Vagina (tissue), 2 donors: ENCODE measurements around the gene ITSN1. TPM values are rescaled to one million over a fixed set of nuclear protein-coding genes. Genes with fewer than 3 reads are reported as not detected.
A peak's percentile ranks its signal among the peaks of the same experiment; 100 is the strongest.

Experiments
- DNase-seq, 2 donors: peaks; one replicate each; pipeline ENCODE4 v3.0.0-alpha.2; 2017; ENCODE audit errors: extremely low spot score in 2 of 2
- H3K27ac ChIP-seq: fragments of 200-600 bp; sonication (generic); one replicate; pipeline ENCODE4 v1.5.1; 2019
- H3K27me3 ChIP-seq: fragments of 200-600 bp; sonication (generic); one replicate; pipeline ENCODE4 v1.5.1; 2019
- H3K36me3 ChIP-seq, 2 donors: fragments of 200-600 bp; sonication (generic); one replicate each; pipeline ENCODE4 v1.5.1; 2017 to 2019
- H3K4me1 ChIP-seq: fragments of 200-600 bp; sonication (generic); one replicate; pipeline ENCODE4 v1.5.1; 2019
- H3K4me3 ChIP-seq, 2 donors: fragments of 200-600 bp; sonication (generic); 1 replicate in 1 of 2; 2 replicates in 1 of 2; pipeline ENCODE4 v1.5.1; 2016 to 2019
- H3K9me3 ChIP-seq: fragments of 200-600 bp; sonication (generic); one replicate; pipeline ENCODE4 v1.5.1; 2019
- POLR2A ChIP-seq, 2 donors: fragments of 450-650 bp; IDR thresholded peaks; one replicate each; pipeline ENCODE4 v1.6.1; 2017; ENCODE audit warnings: antibody characterized with exemption in 2 of 2, mild to moderate bottlenecking in 2 of 2, moderate library complexity in 2 of 2
- POLR2AphosphoS5 ChIP-seq, 2 donors: sonication (generic); formaldehyde crosslinking; IDR thresholded peaks; one replicate each; pipeline ENCODE4 v1.9.0; 2017; ENCODE audit warnings: antibody characterized with exemption in 2 of 2, mild to moderate bottlenecking in 2 of 2, low read depth in 1 of 2; ENCODE audit not compliant: insufficient read depth in 1 of 2
- intact Hi-C: fragments of 100-400 bp; cut with DNase I; formaldehyde crosslinking; loops from one replicate; pipeline ENCODE4 v1.15.1; 2023
- total RNA-seq: library from RNA; depleted of rRNA; stranded (reverse); fragments of >200 nt; gene quantifications from one replicate; pipeline ENCODE4 v1.2.3, GENCODE V29; 2016
- TF ChIP-seq, protein P1 (sequence below), 3 experiments: fragments of 450-650 bp in 2 of 3; fragments of 200-600 bp in 1 of 3; sonication (generic) in 1 of 3; IDR thresholded peaks; one replicate each; pipeline ENCODE4 v1.5.1; 2017 to 2019; ENCODE audit warnings: antibody characterized with exemption in 3 of 3, mild to moderate bottlenecking in 2 of 3, moderate library complexity in 2 of 3

ITSN1 gene
- total RNA-seq, 1 donor from 2014 or later, result 46.9 TPM

DNA sequence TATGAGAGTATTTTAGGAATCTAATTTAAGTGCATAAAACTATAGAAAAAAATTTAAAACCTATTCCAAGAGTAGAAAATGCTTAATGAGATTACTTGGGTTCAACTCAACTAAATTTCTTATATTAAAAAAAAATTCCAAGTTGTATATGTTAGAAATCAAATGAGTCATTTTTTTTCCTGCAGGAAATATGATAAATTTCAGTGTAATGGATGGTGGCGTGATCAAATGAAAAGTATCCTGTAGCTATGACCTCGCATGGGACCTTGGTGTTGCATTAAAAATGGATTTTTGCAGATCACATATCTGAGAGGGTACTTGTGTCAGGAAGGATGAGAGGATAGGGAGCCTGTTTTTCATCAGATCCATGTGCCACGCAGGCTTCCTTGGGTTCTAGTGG lies 255.4 kb downstream of the ITSN1 start:
- H3K27ac ChIP-seq, result no peak overlapping the region
- H3K9me3 ChIP-seq, result no peaks in the 10 kb centered on the region
- no peak overlapping the region for H3K4me3 ChIP-seq
- peaks cover 20% of the 10 kb centered on the region for H3K4me1 ChIP-seq
- H3K27me3 ChIP-seq, result no peaks in the 10 kb centered on the region
- peaks cover 0 to 9% of the 10 kb centered on the region in 2 donors for H3K36me3 ChIP-seq
- TF ChIP-seq, protein P1, sequence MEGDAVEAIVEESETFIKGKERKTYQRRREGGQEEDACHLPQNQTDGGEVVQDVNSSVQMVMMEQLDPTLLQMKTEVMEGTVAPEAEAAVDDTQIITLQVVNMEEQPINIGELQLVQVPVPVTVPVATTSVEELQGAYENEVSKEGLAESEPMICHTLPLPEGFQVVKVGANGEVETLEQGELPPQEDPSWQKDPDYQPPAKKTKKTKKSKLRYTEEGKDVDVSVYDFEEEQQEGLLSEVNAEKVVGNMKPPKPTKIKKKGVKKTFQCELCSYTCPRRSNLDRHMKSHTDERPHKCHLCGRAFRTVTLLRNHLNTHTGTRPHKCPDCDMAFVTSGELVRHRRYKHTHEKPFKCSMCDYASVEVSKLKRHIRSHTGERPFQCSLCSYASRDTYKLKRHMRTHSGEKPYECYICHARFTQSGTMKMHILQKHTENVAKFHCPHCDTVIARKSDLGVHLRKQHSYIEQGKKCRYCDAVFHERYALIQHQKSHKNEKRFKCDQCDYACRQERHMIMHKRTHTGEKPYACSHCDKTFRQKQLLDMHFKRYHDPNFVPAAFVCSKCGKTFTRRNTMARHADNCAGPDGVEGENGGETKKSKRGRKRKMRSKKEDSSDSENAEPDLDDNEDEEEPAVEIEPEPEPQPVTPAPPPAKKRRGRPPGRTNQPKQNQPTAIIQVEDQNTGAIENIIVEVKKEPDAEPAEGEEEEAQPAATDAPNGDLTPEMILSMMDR (IDR thresholded peaks at IDR 0.05), result no peak
- TF ChIP-seq POLR2A (IDR thresholded peaks at IDR 0.05) (no peak), POLR2AphosphoS5 (IDR thresholded peaks at IDR 0.05; ENCODE audit: insufficient read depth in 1 of 2, low read depth in 1 of 2) (no peak)
- intact Hi-C loops, result loop anchor here (10.0 kb wide), 1 partner anchor 253 kb away; the partner anchor contains the start of genes CRYZL1 and ITSN1
- no peak for DNase-seq

DNA sequence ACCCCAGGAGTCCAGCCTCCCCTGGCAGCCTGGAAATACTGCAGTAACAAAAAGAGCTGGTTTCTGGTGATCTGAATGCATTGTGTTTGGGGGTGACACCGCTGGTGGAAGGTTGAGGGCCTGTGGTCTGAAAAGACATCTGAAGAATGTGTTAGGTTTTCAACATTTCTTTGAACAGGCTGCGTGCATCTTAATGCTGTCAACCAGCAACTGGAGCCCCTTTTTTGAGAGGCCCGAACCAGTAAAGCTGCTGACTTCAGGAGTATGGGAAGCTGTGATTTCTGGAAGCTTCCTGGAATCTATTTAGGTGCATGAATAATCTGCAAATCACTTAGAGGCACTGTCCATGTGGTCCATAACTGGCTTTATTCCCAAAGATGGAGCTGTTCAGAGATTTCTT lies 256.3 kb downstream of the ITSN1 start:
- no peak for DNase-seq
- Histone ChIP-seq H3K27me3 (no peaks in the 10 kb centered on the region), H3K36me3 (peaks cover 0 to 17% of the 10 kb centered on the region in 2 donors), H3K27ac (no peak overlapping the region), H3K9me3 (no peaks in the 10 kb centered on the region), H3K4me1 (peaks cover 20% of the 10 kb centered on the region), H3K4me3 (no peak overlapping the region)
- intact Hi-C loops, result loop anchor here (10.0 kb wide), 1 partner anchor 254 kb away; the partner anchor contains the start of genes CRYZL1 and ITSN1
- TF ChIP-seq, protein P1 (IDR thresholded peaks at IDR 0.05), result no peak
- TF ChIP-seq POLR2AphosphoS5 (IDR thresholded peaks at IDR 0.05; ENCODE audit: insufficient read depth in 1 of 2, low read depth in 1 of 2) (no peak), POLR2A (IDR thresholded peaks at IDR 0.05) (no peak)

DNA sequence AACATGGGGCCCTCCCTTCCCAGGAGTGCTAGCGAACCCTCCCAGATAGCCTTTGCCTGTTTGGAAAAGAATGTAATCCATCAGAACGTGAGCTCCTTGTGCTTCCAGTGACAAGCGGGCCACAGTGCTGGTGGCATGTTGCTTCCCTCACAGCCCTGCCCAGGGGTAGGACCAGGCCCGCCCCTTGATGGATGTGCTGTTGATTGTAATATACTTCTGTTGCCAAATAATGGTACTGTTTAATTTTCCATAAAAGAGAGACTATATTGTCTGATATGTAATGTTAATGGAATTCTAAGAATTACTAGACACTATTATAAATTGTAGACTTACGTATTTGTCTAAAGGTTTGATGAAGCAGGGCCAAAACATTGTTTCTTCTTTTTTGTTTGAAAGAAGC lies 256.9 kb downstream of the ITSN1 start:
- H3K4me1 ChIP-seq, result peaks cover 18% of the 10 kb centered on the region
- no peak overlapping the region for H3K4me3 ChIP-seq
- H3K9me3 ChIP-seq, result no peaks in the 10 kb centered on the region
- intact Hi-C loops, result loop anchor here (10.0 kb wide), 1 partner anchor 254 kb away; the partner anchor contains the start of genes CRYZL1 and ITSN1
- TF ChIP-seq, protein P1 (IDR thresholded peaks at IDR 0.05), result no peak
- TF ChIP-seq POLR2A (IDR thresholded peaks at IDR 0.05), result no peak
- no peak for TF ChIP-seq POLR2AphosphoS5 (IDR thresholded peaks at IDR 0.05; ENCODE audit: insufficient read depth in 1 of 2, low read depth in 1 of 2)
- H3K27me3 ChIP-seq, result no peaks in the 10 kb centered on the region
- no peak overlapping the region for H3K27ac ChIP-seq
- peaks cover 0 to 23% of the 10 kb centered on the region in 2 donors for H3K36me3 ChIP-seq
- no peak for DNase-seq

DNA sequence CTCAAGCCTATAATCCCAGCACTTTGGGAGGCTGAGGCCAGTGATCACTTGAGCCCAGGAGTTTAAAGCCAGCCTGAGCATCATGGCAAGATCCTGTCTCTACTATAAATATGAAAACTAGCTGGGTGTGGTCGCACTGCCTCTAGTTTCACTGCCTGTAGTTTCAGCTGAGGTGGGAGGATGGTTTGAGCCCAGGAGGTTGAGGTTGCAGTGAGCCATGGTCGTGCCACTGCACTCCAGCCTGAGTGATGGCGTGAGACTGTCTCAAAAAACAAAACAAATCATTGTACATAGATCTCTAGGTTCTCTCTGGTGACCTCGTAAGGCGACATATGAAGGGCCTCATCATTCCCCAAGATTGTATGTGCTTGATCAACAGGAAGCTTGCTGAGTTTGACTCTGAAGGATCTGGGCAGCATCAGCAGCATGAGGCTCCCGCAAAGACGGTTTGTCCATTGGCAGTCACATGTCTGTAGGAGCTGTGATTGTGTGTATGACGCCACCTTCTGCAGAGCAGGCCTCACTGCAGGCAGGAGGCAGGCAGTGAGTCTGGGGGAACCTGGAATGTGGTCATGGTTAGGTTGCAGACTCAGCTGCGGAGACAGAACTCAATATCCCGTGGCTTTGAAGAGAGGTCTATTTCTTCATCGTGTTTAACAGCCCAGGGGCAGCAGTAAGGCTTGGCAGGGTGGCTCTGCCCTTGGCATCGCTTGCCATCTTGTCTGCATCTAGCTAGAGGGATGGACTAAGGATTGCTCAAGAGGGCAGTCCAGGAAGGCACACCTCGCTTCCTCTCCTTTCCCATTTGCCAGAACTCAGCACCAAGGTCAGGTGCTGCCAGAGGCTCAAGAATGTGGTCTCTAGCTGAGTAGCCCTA lies 259.3 kb downstream of the ITSN1 start:
- DNase-seq, result no peak
- no peak overlapping the region for H3K27ac ChIP-seq
- H3K9me3 ChIP-seq, result no peaks in the 10 kb centered on the region
- TF ChIP-seq POLR2AphosphoS5 (IDR thresholded peaks at IDR 0.05; ENCODE audit: insufficient read depth in 1 of 2, low read depth in 1 of 2), result no peak
- TF ChIP-seq, protein P1 (IDR thresholded peaks at IDR 0.05), result peak in 2 of 3 experiments; percentile 21 to 46
- H3K27me3 ChIP-seq, result no peaks in the 10 kb centered on the region
- H3K4me1 ChIP-seq, result peaks cover 6% of the 10 kb centered on the region
- peaks cover 0 to 48% of the 10 kb centered on the region in 2 donors for H3K36me3 ChIP-seq
- intact Hi-C loops, result no loop called here
- H3K4me3 ChIP-seq, result no peak overlapping the region

DNA sequence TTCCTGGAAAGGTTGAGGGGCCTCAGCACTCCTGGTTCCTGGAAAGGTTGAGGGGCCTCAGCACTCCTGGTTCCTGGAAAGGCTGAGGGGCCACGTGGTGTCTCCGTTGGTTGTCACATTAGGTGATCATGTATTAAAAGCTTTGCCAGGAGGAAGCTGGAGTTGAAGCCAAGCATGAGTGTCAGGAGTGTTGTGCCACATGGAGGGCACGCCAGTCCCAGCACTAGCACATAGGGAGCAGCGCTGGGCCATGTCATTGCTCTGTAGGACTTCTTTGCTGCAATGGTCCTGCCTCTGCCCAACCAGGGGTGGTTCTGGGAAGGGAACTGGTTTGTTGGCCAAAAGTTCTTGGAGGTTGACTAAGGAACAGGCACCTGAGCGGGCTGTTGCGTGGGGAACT lies 260.0 kb downstream of the ITSN1 start:
- Histone ChIP-seq H3K9me3 (no peaks in the 10 kb centered on the region), H3K36me3 (peaks cover 0 to 55% of the 10 kb centered on the region in 2 donors), H3K27ac (no peak overlapping the region), H3K4me1 (peaks cover 6% of the 10 kb centered on the region), H3K4me3 (no peak overlapping the region), H3K27me3 (no peaks in the 10 kb centered on the region)
- intact Hi-C loops, result no loop called here
- TF ChIP-seq POLR2A (IDR thresholded peaks at IDR 0.05) (no peak), POLR2AphosphoS5 (IDR thresholded peaks at IDR 0.05; ENCODE audit: insufficient read depth in 1 of 2, low read depth in 1 of 2) (no peak)
- TF ChIP-seq, protein P1 (IDR thresholded peaks at IDR 0.05), result no peak
- no peak for DNase-seq
